Endothelial cell (in vitro differentiated cells): ENCODE measurements around the gene RGS11. TPM values are rescaled to one million over a fixed set of nuclear protein-coding genes. Genes with fewer than 3 reads are reported as not detected.

ENCODE experiments used
- DNase-seq: peaks from one replicate; pipeline ENCODE4 v3.0.0; 2021; ENCODE audit warnings: low spot score
- H3K27ac Mint-ChIP-seq: one replicate; pipeline ENCODE4 v1.8.0; 2021; ENCODE audit warnings: mixed read lengths, inconsistent platforms; ENCODE audit not compliant: unreplicated experiment
- H3K27me3 Mint-ChIP-seq: one replicate; pipeline ENCODE4 v1.8.0; 2021; ENCODE audit warnings: mild to moderate bottlenecking, moderate library complexity, mixed read lengths, inconsistent platforms; ENCODE audit not compliant: unreplicated experiment
- H3K36me3 Mint-ChIP-seq: one replicate; pipeline ENCODE4 v1.8.0; 2021; ENCODE audit warnings: mild to moderate bottlenecking, low read depth, mixed read lengths, inconsistent platforms; ENCODE audit not compliant: unreplicated experiment
- H3K4me1 Mint-ChIP-seq: one replicate; pipeline ENCODE4 v1.8.0; 2021; ENCODE audit warnings: mild to moderate bottlenecking, mixed read lengths, inconsistent platforms; ENCODE audit not compliant: unreplicated experiment
- H3K4me3 Mint-ChIP-seq: one replicate; pipeline ENCODE4 v1.8.0; 2021; ENCODE audit warnings: mild to moderate bottlenecking, mixed read lengths, inconsistent platforms; ENCODE audit not compliant: unreplicated experiment
- H3K9me3 Mint-ChIP-seq: one replicate; pipeline ENCODE4 v1.8.0; 2021; ENCODE audit warnings: mixed read lengths, inconsistent platforms; ENCODE audit not compliant: unreplicated experiment
- CTCF ChIP-seq: fragments of 200-600 bp; sonication (generic); IDR thresholded peaks from one replicate; pipeline ENCODE4 v1.5.0; 2021; ENCODE audit warnings: antibody characterized with exemption; ENCODE audit not compliant: unreplicated experiment
- total RNA-seq: library from RNA; stranded (reverse); fragmentation: NEBNext Ultra II Directional; extraction: Animal tissue kit (Norgen Biotek cat#: 25700); gene quantifications from one replicate; pipeline ENCODE4 v1.2.1, GENCODE V29; 2021; ENCODE audit not compliant: unreplicated experiment

The RGS11 gene
- total RNA-seq, 1 donor from 2014 or later = not detected

GRCh38 chr16:283033-283805 is 7.5 kb upstream of the RGS11 start, which contains the start of gene PDIA2:
Gene PDIA2, plus strand, starts transcription at chr16:283164. Its CDS starts 6 bp downstream, at chr16:283170.
- Mint-ChIP-seq H3K9me3 (no peaks in the 10 kb centered on the region), H3K4me1 (no peaks in the 10 kb centered on the region), H3K27ac (no peak within 1 kb of the TSS), H3K4me3 (no peak within 1 kb of the TSS), H3K36me3 (no peaks in the 10 kb centered on the region), H3K27me3 (no peaks in the 10 kb centered on the region)
- no peak for TF ChIP-seq CTCF
- DNase-seq = no peak

GRCh38 chr16:282491-282890 is 6.7 kb upstream of the RGS11 start:
- TF ChIP-seq CTCF = no peak
- H3K27me3 Mint-ChIP-seq = no peaks in the 10 kb centered on the region
- H3K4me1 Mint-ChIP-seq = no peaks in the 10 kb centered on the region
- no peak overlapping the region for H3K4me3 Mint-ChIP-seq
- no peaks in the 10 kb centered on the region for H3K36me3 Mint-ChIP-seq
- H3K9me3 Mint-ChIP-seq = no peaks in the 10 kb centered on the region
- H3K27ac Mint-ChIP-seq = no peak overlapping the region
- no peak for DNase-seq

- Mint-ChIP-seq H3K36me3 (no peaks in the 10 kb centered on the region), H3K4me3 (no peak overlapping the region), H3K9me3 (no peaks in the 10 kb centered on the region), H3K27me3 (peaks cover 3% of the 10 kb centered on the region), H3K4me1 (no peaks in the 10 kb centered on the region), H3K27ac (no peak overlapping the region)
- DNase-seq = no peak
- TF ChIP-seq CTCF = no peak
Measured at GRCh38 chr16:281660-282255, 6.0 kb upstream of the RGS11 start.

GRCh38 chr16:280991-281659 is 5.4 kb upstream of the RGS11 start:
- Mint-ChIP-seq H3K4me3 (no peak overlapping the region), H3K9me3 (no peaks in the 10 kb centered on the region), H3K4me1 (no peaks in the 10 kb centered on the region), H3K27ac (no peak overlapping the region), H3K27me3 (peaks cover 8% of the 10 kb centered on the region), H3K36me3 (no peaks in the 10 kb centered on the region)
- DNase-seq = no peak
- no peak for TF ChIP-seq CTCF
